ENCODE data around the gene GPR101. TPM values are rescaled to one million over a fixed set of nuclear protein-coding genes. Genes with fewer than 3 reads are reported as not detected.

The GPR101 gene
- polyA plus RNA-seq, 6 donors from 2014 or later = 0.24 to 0.25 TPM; not detected in 4

Other genes starting within 250 kb of the GPR101 start
- 100 to 1,000 TPM; 168 to 253 (median 209) TPM for gene RBMX, start 153.3 kb downstream of the GPR101 start, polyA plus RNA-seq (ENCODE audit: low read depth in 6 of 6)